Measurements from ENCODE around the gene NTM. TPM values are rescaled to one million over a fixed set of nuclear protein-coding genes. Genes with fewer than 3 reads are reported as not detected.

Gene NTM
- total RNA-seq, 1 experiment from 2014 or later = 9.9 TPM

- Histone ChIP-seq H3K9me3 (ENCODE audit: control insufficient read depth, low read depth, low read length) (no peaks in the 10 kb centered on the region), H2BK12ac (ENCODE audit: insufficient read length, low read depth, low read length) (no peak overlapping the region), H3K4ac (ENCODE audit: low read depth, low read length) (no peak overlapping the region), H2BK5ac (ENCODE audit: insufficient read length, low read length) (no peak overlapping the region), H4K91ac (ENCODE audit: insufficient read length, low read depth, low read length) (no peak overlapping the region), H3K9ac (ENCODE audit: extremely low read depth, insufficient read length, low read length) (no peak overlapping the region), H4K8ac (replicated peaks; ENCODE audit: insufficient read length, low read depth, low read length) (no peak overlapping the region), H3T11ph (ENCODE audit: low read length) (no peak overlapping the region), H3K27me3 (ENCODE audit: insufficient read depth, low read length) (no peaks in the 10 kb centered on the region), H2AK5ac (ENCODE audit: insufficient read length, low read length) (no peak overlapping the region), H3K23me2 (ENCODE audit: insufficient read length, low read depth, low read length, poor library complexity, severe bottlenecking) (no peaks in the 10 kb centered on the region), H2AFZ (ENCODE audit: low read length) (no peak overlapping the region), H3K79me1 (ENCODE audit: insufficient read depth, low read depth, low read length, poor library complexity, severe bottlenecking) (no peaks in the 10 kb centered on the region), H3K56ac (ENCODE audit: insufficient read length, low read depth, low read length) (no peak overlapping the region), H2BK15ac (ENCODE audit: low read depth, low read length) (no peak overlapping the region), H3K4me1 (ENCODE audit: insufficient read depth, low read length) (no peaks in the 10 kb centered on the region; the same call in 1 of the 2 replicates), H2BK20ac (ENCODE audit: low read depth, low read length, poor library complexity, severe bottlenecking) (no peak overlapping the region), H3K14ac (ENCODE audit: insufficient read depth, low read length) (no peak overlapping the region), H4K5ac (ENCODE audit: insufficient read length, low read depth, low read length) (no peak overlapping the region), H3K18ac (ENCODE audit: insufficient read length, low read depth, low read length) (no peak overlapping the region), H3K27ac (ENCODE audit: insufficient read length, low read depth, low read length) (no peak overlapping the region), H4K20me1 (ENCODE audit: control insufficient read depth, insufficient read depth, insufficient read length) (no peaks in the 10 kb centered on the region), H2BK120ac (ENCODE audit: low read depth, low read length, poor library complexity, severe bottlenecking) (no peak overlapping the region), H3K4me2 (ENCODE audit: insufficient read depth, insufficient read length, low read length) (no peak overlapping the region), H3K79me2 (ENCODE audit: insufficient read depth, low read length) (no peaks in the 10 kb centered on the region), H3K23ac (ENCODE audit: insufficient read length, low read depth, low read length) (no peak overlapping the region)
- Mint-ChIP-seq H3K9me3 (no peaks in the 10 kb centered on the region), H3K36me3 (ENCODE audit: insufficient read depth in 1 of 3, low read depth in 3 of 3) (peaks cover 0 to 4% (median 0%) of the 10 kb centered on the region in 3 experiments; a peak in 2 of 7 replicates), H3K27ac (no peak overlapping the region), H3K27me3 (ENCODE audit: low read depth) (no peaks in the 10 kb centered on the region), H3K4me1 (peaks cover 10 to 12% of the 10 kb centered on the region in 2 experiments), H3K4me3 (no peak overlapping the region)
- no peak for DNase-seq
- TF ChIP-seq CTCF (conservative IDR thresholded peaks at IDR 0.05) = no peak
- WGBS (ENCODE audit: extremely low coverage, insufficient read length, low lambda C conversion rate) = no CpG with 5 or more reads among the region's 1 CpG
Observed at GRCh38 chr11:131412061-131412460, 41.6 kb downstream of the NTM start.
